ENCODE data around the gene ALOX12B.
"Not testable (repeated sequence)": the region's sequence is repeated elsewhere in the genome, so short reads cannot be mapped to it uniquely, and the experiment has no call there.

The ALOX12B gene

DNA sequence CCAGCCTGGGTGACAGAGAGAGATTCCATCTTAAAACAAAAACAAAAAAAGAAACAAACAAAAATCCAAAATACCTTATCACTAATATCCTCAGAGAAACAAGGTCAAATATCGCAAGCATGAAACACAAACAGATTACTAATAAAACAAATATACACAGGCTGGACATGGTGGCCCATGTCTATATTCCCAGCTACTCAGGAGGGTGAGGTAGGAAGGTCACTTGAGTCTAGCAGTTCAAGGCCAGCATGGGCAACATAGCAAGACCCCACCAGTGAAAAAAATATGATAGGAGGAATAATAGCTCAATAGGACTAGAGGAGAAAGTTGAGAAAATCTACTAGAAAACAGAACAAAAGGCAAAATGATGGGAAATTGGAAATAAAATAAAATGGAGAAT lies 55.6 kb downstream of the ALOX12B start:
- H3K9me3 Mint-ChIP-seq: no peaks in the 10 kb centered on the region
- no peak for ATAC-seq
- no peaks in the 10 kb centered on the region for H3K36me3 Mint-ChIP-seq
- H3K4me1 Mint-ChIP-seq: peaks cover 4% of the 10 kb centered on the region
- peaks cover 55% of the 10 kb centered on the region for H3K27me3 Mint-ChIP-seq
- no peak overlapping the region for H3K4me3 Mint-ChIP-seq
- H3K27ac Mint-ChIP-seq: no peak overlapping the region

DNA sequence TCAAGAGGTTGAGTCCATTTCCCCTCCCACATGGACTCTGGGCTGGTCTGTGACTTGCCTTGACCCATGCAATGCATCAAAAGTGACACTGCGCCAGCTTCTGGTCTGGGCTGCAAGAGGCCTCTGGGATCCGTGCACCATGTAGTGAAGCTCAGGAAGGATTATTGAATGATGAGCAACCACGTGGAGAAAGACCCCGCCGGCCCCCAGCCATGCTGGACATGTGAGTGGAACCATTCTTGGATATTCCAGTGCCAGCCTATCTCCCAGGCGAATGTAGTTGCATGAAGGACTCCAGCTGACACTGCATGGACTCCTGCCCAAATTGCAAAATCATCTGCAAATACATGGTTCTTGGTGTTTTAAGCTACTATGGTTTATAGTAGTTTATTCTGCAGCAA lies 56.3 kb downstream of the ALOX12B start:
- ATAC-seq: no peak
- peaks cover 56% of the 10 kb centered on the region for H3K27me3 Mint-ChIP-seq
- H3K27ac Mint-ChIP-seq: no peak overlapping the region
- no peak overlapping the region for H3K4me3 Mint-ChIP-seq
- H3K36me3 Mint-ChIP-seq: no peaks in the 10 kb centered on the region
- no peaks in the 10 kb centered on the region for H3K9me3 Mint-ChIP-seq
- peaks cover 4% of the 10 kb centered on the region for H3K4me1 Mint-ChIP-seq

DNA sequence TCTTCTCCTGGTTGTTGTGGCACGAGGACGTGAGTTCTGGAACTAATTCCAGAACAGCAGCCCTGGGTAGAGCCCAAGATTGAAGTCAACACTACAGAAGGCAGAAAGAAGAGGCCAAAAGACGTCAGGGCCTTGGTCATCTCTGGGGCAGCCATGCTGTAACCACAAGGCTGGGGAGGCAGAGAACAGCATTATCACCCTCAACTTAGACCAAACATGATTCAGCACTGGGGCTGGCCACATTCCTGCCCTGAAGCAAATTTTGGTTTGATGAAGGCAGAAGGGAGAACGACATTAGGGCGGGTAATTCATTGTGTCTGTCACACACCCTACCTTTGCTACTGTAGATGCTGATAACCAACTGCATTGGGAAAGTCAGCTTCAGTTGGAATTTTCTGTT lies 58.4 kb downstream of the ALOX12B start:
- peaks cover 67% of the 10 kb centered on the region for H3K27me3 Mint-ChIP-seq
- H3K4me1 Mint-ChIP-seq: peaks cover 4% of the 10 kb centered on the region
- no peak overlapping the region for H3K4me3 Mint-ChIP-seq
- H3K27ac Mint-ChIP-seq: no peak overlapping the region
- no peak for ATAC-seq
- no peaks in the 10 kb centered on the region for H3K9me3 Mint-ChIP-seq
- no peaks in the 10 kb centered on the region for H3K36me3 Mint-ChIP-seq

DNA sequence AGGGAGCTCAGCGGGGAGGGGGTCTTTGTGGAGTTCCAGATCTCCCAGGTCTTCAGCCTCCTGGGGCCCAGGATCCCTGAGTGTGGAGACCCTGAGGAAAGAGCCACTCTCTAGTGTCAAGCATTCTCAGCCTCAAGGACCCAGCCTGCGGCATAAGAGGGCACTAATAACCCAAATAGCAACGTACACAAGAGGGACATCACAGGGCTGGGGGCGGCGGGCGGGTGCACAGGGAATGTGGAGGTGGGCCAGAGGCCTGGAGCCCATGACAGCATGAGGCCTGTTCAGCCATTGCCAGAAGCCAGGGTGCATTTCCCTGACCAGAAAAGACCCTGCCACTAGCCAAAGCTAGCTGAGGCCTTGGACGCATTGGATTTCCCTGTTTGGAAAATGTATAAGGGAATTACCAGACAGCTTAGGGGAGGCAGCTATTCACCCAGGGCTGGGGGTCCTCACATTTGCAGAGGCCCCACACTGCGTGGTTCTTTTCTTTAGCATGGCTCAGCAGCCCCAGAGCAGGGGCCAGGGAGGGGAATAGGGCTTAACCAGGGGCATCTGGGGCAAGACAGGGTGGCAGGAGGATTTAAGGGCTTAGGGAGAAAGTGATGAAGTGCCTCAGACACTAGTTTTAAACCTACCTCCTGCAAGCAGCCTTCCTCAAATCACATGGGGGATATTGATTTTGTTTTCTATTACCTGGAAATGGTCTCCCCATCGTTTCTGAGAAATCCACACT lies 62.2 kb downstream of the ALOX12B start:
- no peak overlapping the region for H3K4me3 Mint-ChIP-seq
- H3K36me3 Mint-ChIP-seq: no peaks in the 10 kb centered on the region
- H3K27ac Mint-ChIP-seq: no peak overlapping the region
- no peak for ATAC-seq
- no peaks in the 10 kb centered on the region for H3K9me3 Mint-ChIP-seq
- no peaks in the 10 kb centered on the region for H3K4me1 Mint-ChIP-seq
- H3K27me3 Mint-ChIP-seq: peaks cover 54% of the 10 kb centered on the region

DNA sequence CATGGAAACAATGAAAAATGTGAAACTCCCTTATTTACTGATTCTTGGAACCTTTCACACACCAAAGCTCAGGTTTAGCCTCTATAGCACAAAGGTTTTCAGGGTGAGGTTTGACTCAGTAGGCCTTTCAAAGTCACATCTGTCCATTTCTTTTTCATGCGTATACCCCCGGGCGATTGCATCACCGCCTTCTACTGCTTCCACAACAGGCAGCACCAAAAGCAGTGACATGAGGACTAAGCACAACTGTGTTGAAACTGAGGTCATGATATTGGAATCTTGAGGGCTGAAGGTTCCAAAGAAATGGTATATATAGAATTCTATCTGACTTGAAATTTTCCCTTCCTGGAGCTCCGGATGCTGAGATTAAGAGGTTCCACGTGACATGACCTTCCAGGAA lies 63.4 kb downstream of the ALOX12B start:
- not testable (repeated sequence) for H3K27ac Mint-ChIP-seq, H3K36me3 Mint-ChIP-seq, H3K4me1 Mint-ChIP-seq, H3K4me3 Mint-ChIP-seq, ATAC-seq, H3K9me3 Mint-ChIP-seq
- H3K27me3 Mint-ChIP-seq: peaks cover 61% of the 10 kb centered on the region

Data from stimulated activated memory B cell treated with anti-CD40 and anti-IgM and Interleukin-4, amounts not matched to agents 10 μg/mL and 1 μg/mL and 100 μg/mL, for 72 hours (primary cell).